HepG2 (cell line): Measurements from ENCODE around the gene TMEM253. TPM values are rescaled to one million over a fixed set of nuclear protein-coding genes. Genes with fewer than 3 reads are reported as not detected.

Experiments
- AGO1 ChIP-seq: fragments of 200-400 bp; formaldehyde crosslinking; IDR thresholded peaks from 2 replicates; pipeline ENCODE4 v1.6.1; 2017; ENCODE audit warnings: mild to moderate bottlenecking, low read depth, low read length, moderate library complexity; ENCODE audit not compliant: poor library complexity, severe bottlenecking
- CENPX ChIP-seq: sonication (generic); formaldehyde crosslinking; IDR thresholded peaks from 2 replicates; pipeline ENCODE4 v1.9.0; 2021; ENCODE audit warnings: mild to moderate bottlenecking, missing genetic modification reagents, moderate library complexity
- IRF2 ChIP-seq: IDR thresholded peaks from 2 replicates; pipeline ENCODE4 v1.6.1; 2018; ENCODE audit warnings: missing genetic modification reagents, missing compliant biosample characterization
- NR1H2 ChIP-seq: sonication (generic); formaldehyde crosslinking; IDR thresholded peaks from 2 replicates; pipeline ENCODE4 v1.8.1; 2022; ENCODE audit warnings: low read depth, missing genetic modification reagents, borderline replicate concordance
- PITX1 ChIP-seq: sonication (generic); formaldehyde crosslinking; IDR thresholded peaks from 2 replicates; pipeline ENCODE4 v1.5.1; 2020; ENCODE audit warnings: mild to moderate bottlenecking, missing genetic modification reagents
- SIN3A ChIP-seq: IDR thresholded peaks from 2 replicates; pipeline ENCODE4 v1.6.1; 2011; ENCODE audit warnings: low read depth, mild to moderate bottlenecking, control low read depth, low read length, borderline replicate concordance
- SMAD1 ChIP-seq: sonication (generic); formaldehyde crosslinking; IDR thresholded peaks from 2 replicates; pipeline ENCODE4 v1.4.0; 2020; ENCODE audit warnings: missing genetic modification reagents, low read depth, mild to moderate bottlenecking, borderline replicate concordance
- SMAD3 ChIP-seq: sonication (generic); formaldehyde crosslinking; IDR thresholded peaks from 2 replicates; pipeline ENCODE4 v1.4.0; 2020; ENCODE audit warnings: missing genetic modification reagents
- ZNF136 ChIP-seq: sonication (generic); formaldehyde crosslinking; IDR thresholded peaks from 2 replicates; pipeline ENCODE4 v1.8.1; 2022; ENCODE audit warnings: low read depth, mild to moderate bottlenecking, moderate library complexity, missing genetic modification reagents
- ZNF235 ChIP-seq: sonication (generic); formaldehyde crosslinking; IDR thresholded peaks from 2 replicates; pipeline ENCODE4 v1.8.1; 2023; ENCODE audit warnings: mild to moderate bottlenecking, missing genetic modification reagents, borderline replicate concordance
- ZNF780A ChIP-seq: sonication (generic); formaldehyde crosslinking; IDR thresholded peaks from 2 replicates; pipeline ENCODE4 v1.8.0; 2022; ENCODE audit warnings: mild to moderate bottlenecking, missing genetic modification reagents, moderate library complexity
- ZSCAN29 ChIP-seq: sonication (generic); formaldehyde crosslinking; conservative IDR thresholded peaks from 2 replicates; pipeline ENCODE4 v1.4.0; 2020; ENCODE audit warnings: mild to moderate bottlenecking, missing genetic modification reagents
- polyA plus RNA-seq, 8 experiments: library from polyadenylated mRNA; depleted of rRNA in 3 of 8; stranded (reverse) in 7 of 8; unstranded in 1 of 8; fragments of >200 nt; fragmentation: Illumina TruSeq in 4 of 8; extraction: Trizol in 4 of 8; gene quantifications; 2 replicates each; pipeline versions ENCODE4 v1.2.1 to v1.2.3, GENCODE V29; 2011 to 2016; ENCODE audit warnings: low read depth in 4 of 8, missing spikeins in 1 of 8, mixed read lengths in 1 of 8; ENCODE audit not compliant: insufficient read depth in 1 of 8
- total RNA-seq, 5 experiments: library from RNA; depleted of rRNA; stranded (reverse); fragments of >200 nt; fragmentation: Illumina TruSeq; extraction: Trizol; gene quantifications; 2 replicates each; pipeline ENCODE4 v1.2.3, GENCODE V29; 2016; ENCODE audit warnings: low read depth in 1 of 5
- TF ChIP-seq, protein P1 (sequence below): sonication (generic); formaldehyde crosslinking; IDR thresholded peaks from 2 replicates; pipeline ENCODE4 v1.4.0; 2020; ENCODE audit warnings: missing genetic modification reagents, borderline replicate concordance
- TF ChIP-seq, protein P2 (sequence below): sonication (generic); formaldehyde crosslinking; conservative IDR thresholded peaks from 2 replicates; pipeline ENCODE4 v1.8.0; 2022; ENCODE audit warnings: low read depth, missing genetic modification reagents
- TF ChIP-seq, protein P3 (sequence below): sonication (generic); formaldehyde crosslinking; IDR thresholded peaks from 2 replicates; pipeline ENCODE4 v1.8.1; 2023; ENCODE audit warnings: mild to moderate bottlenecking, missing genetic modification reagents
- TF ChIP-seq, protein P4 (sequence below): IDR thresholded peaks from 2 replicates; pipeline ENCODE4 v1.6.1; 2016; ENCODE audit warnings: mild to moderate bottlenecking
- TF ChIP-seq, protein P5 (sequence below): sonication (generic); formaldehyde crosslinking; IDR thresholded peaks from 2 replicates; pipeline ENCODE4 v1.5.1; 2020; ENCODE audit warnings: missing genetic modification reagents, mild to moderate bottlenecking, borderline replicate concordance

The TMEM253 gene
- total and polyA plus RNA-seq, 2 of the 13 experiments (the other 11 are each of a cell fraction or from before 2014, with no cell fraction given): 0.29 to 0.45 TPM

GRCh38 chr14:21103710-21104447 lies 3.0 kb downstream of the TMEM253 start (continued):
- TF ChIP-seq, protein P1, sequence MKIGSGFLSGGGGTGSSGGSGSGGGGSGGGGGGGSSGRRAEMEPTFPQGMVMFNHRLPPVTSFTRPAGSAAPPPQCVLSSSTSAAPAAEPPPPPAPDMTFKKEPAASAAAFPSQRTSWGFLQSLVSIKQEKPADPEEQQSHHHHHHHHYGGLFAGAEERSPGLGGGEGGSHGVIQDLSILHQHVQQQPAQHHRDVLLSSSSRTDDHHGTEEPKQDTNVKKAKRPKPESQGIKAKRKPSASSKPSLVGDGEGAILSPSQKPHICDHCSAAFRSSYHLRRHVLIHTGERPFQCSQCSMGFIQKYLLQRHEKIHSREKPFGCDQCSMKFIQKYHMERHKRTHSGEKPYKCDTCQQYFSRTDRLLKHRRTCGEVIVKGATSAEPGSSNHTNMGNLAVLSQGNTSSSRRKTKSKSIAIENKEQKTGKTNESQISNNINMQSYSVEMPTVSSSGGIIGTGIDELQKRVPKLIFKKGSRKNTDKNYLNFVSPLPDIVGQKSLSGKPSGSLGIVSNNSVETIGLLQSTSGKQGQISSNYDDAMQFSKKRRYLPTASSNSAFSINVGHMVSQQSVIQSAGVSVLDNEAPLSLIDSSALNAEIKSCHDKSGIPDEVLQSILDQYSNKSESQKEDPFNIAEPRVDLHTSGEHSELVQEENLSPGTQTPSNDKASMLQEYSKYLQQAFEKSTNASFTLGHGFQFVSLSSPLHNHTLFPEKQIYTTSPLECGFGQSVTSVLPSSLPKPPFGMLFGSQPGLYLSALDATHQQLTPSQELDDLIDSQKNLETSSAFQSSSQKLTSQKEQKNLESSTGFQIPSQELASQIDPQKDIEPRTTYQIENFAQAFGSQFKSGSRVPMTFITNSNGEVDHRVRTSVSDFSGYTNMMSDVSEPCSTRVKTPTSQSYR (CRISPR knock-in tag): peak; percentile 89
- TF ChIP-seq, protein P2, sequence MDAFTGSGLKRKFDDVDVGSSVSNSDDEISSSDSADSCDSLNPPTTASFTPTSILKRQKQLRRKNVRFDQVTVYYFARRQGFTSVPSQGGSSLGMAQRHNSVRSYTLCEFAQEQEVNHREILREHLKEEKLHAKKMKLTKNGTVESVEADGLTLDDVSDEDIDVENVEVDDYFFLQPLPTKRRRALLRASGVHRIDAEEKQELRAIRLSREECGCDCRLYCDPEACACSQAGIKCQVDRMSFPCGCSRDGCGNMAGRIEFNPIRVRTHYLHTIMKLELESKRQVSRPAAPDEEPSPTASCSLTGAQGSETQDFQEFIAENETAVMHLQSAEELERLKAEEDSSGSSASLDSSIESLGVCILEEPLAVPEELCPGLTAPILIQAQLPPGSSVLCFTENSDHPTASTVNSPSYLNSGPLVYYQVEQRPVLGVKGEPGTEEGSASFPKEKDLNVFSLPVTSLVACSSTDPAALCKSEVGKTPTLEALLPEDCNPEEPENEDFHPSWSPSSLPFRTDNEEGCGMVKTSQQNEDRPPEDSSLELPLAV: peak; percentile 84; the same call in 1 of the 2 replicates
- TF ChIP-seq SIN3A (peak; percentile 86), AGO1 (peak; percentile 88), PITX1 (CRISPR knock-in tag) (peak; percentile 84), ZNF780A (CRISPR knock-in tag) (peak; percentile 97; the same call in 1 of the 2 replicates), CENPX (no peak), ZNF136 (CRISPR knock-in tag) (peak; percentile 99), SMAD3 (CRISPR knock-in tag) (peak; percentile 89), IRF2 (CRISPR knock-in tag) (peak; percentile 69), ZNF235 (CRISPR knock-in tag) (peak; percentile 97), SMAD1 (CRISPR knock-in tag) (peak; percentile 98), ZSCAN29 (peak; percentile 59; the same call in 1 of the 2 replicates), NR1H2 (CRISPR knock-in tag) (peak; percentile 97)
- TF ChIP-seq, protein P3, sequence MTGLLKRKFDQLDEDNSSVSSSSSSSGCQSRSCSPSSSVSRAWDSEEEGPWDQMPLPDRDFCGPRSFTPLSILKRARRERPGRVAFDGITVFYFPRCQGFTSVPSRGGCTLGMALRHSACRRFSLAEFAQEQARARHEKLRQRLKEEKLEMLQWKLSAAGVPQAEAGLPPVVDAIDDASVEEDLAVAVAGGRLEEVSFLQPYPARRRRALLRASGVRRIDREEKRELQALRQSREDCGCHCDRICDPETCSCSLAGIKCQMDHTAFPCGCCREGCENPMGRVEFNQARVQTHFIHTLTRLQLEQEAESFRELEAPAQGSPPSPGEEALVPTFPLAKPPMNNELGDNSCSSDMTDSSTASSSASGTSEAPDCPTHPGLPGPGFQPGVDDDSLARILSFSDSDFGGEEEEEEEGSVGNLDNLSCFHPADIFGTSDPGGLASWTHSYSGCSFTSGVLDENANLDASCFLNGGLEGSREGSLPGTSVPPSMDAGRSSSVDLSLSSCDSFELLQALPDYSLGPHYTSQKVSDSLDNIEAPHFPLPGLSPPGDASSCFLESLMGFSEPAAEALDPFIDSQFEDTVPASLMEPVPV: peak; percentile 100
- TF ChIP-seq, protein P4, sequence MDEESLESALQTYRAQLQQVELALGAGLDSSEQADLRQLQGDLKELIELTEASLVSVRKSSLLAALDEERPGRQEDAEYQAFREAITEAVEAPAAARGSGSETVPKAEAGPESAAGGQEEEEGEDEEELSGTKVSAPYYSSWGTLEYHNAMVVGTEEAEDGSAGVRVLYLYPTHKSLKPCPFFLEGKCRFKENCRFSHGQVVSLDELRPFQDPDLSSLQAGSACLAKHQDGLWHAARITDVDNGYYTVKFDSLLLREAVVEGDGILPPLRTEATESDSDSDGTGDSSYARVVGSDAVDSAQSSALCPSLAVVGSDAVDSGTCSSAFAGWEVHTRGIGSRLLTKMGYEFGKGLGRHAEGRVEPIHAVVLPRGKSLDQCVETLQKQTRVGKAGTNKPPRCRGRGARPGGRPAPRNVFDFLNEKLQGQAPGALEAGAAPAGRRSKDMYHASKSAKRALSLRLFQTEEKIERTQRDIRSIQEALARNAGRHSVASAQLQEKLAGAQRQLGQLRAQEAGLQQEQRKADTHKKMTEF (CRISPR knock-in tag): peak; percentile 98
- TF ChIP-seq, protein P5, sequence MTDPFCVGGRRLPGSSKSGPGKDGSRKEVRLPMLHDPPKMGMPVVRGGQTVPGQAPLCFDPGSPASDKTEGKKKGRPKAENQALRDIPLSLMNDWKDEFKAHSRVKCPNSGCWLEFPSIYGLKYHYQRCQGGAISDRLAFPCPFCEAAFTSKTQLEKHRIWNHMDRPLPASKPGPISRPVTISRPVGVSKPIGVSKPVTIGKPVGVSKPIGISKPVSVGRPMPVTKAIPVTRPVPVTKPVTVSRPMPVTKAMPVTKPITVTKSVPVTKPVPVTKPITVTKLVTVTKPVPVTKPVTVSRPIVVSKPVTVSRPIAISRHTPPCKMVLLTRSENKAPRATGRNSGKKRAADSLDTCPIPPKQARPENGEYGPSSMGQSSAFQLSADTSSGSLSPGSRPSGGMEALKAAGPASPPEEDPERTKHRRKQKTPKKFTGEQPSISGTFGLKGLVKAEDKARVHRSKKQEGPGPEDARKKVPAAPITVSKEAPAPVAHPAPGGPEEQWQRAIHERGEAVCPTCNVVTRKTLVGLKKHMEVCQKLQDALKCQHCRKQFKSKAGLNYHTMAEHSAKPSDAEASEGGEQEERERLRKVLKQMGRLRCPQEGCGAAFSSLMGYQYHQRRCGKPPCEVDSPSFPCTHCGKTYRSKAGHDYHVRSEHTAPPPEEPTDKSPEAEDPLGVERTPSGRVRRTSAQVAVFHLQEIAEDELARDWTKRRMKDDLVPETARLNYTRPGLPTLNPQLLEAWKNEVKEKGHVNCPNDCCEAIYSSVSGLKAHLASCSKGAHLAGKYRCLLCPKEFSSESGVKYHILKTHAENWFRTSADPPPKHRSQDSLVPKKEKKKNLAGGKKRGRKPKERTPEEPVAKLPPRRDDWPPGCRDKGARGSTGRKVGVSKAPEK (CRISPR knock-in tag): peak; percentile 25; the same call in 1 of the 2 replicates
